Activated CD4-positive, alpha-beta T cell treated with anti-CD3 and anti-CD28 coated beads for 36 hours (primary cell): ENCODE results near the gene NOA1. TPM values are rescaled to one million over a fixed set of nuclear protein-coding genes. Genes with fewer than 3 reads are reported as not detected.

Source experiments
- ATAC-seq: fragments of 200-7000 bp; cut with Tn5 transposase; one replicate; pipeline ENCODE4 v1.10.0; 2021; ENCODE audit warnings: mild to moderate bottlenecking, moderate library complexity
- CTCF ChIA-PET: fragments of 350-600 bp; sonication (Branson Sonifier 250); formaldehyde crosslinking; loops from one replicate; lab custom pipeline; 2021; ENCODE audit warnings: antibody characterized with exemption; lab: Charles Lee
- POLR2A ChIA-PET: fragments of 350-600 bp; sonication (Branson Sonifier 250); formaldehyde crosslinking; loops from one replicate; lab custom pipeline; 2021; ENCODE audit warnings: antibody characterized with exemption, inconsistent platforms; lab: Charles Lee
- DNase-seq: peaks from one replicate; pipeline ENCODE4 v3.0.0-alpha.2; 2020
- H3K27ac Mint-ChIP-seq: one replicate; pipeline ENCODE4 v1.8.0; 2021; ENCODE audit warnings: mixed read lengths
- H3K27me3 Mint-ChIP-seq: one replicate; pipeline ENCODE4 v1.8.0; 2021; ENCODE audit warnings: mixed read lengths
- H3K36me3 Mint-ChIP-seq: one replicate; pipeline ENCODE4 v1.8.0; 2021; ENCODE audit warnings: low read depth, mixed read lengths
- H3K4me1 Mint-ChIP-seq: one replicate; pipeline ENCODE4 v1.8.0; 2021; ENCODE audit warnings: mixed read lengths
- H3K4me3 Mint-ChIP-seq: one replicate; pipeline ENCODE4 v1.8.0; 2021; ENCODE audit warnings: mild to moderate bottlenecking, moderate library complexity, mixed read lengths
- H3K9me3 Mint-ChIP-seq: one replicate; pipeline ENCODE4 v1.8.0; 2021; ENCODE audit warnings: low read depth, mixed read lengths
- intact Hi-C, 2 experiments: fragments of 100-400 bp; cut with DNase I in 1 of 2; cut with micrococcal nuclease in 1 of 2; formaldehyde crosslinking; loops; one replicate each; pipeline versions ENCODE4 v1.14.2 to v1.15.1; 2022 to 2024; cut with DNase I, micrococcal nuclease
- total RNA-seq, 2 experiments: library from RNA; stranded (reverse); gene quantifications; one replicate each; pipeline ENCODE4 v1.2.3, GENCODE V29; 2021

The NOA1 gene
- 10 to 100 TPM; 24.9 to 31.5 TPM for total RNA-seq

GRCh38 chr4:56977321-56978012, at the start of gene NOA1:
TSS of gene NOA1 (minus strand) at chr4:56977606. CDS start at chr4:56977585, 21 bp downstream.
- Mint-ChIP-seq H3K36me3 (peaks cover 62% of the 10 kb centered on the region), H3K27ac (peak within 1 kb of the TSS; percentile 97), H3K4me1 (peaks cover 51% of the 10 kb centered on the region), H3K4me3 (peak within 1 kb of the TSS; percentile 88), H3K9me3 (peaks cover 12% of the 10 kb centered on the region), H3K27me3 (no peaks in the 10 kb centered on the region)
- peak; percentile 84 for ATAC-seq
- CTCF ChIA-PET: interaction anchor here (1.0 to 2.9 kb wide), 6 partner anchors 11 to 1536 kb away, joined by 3 to 19 read pairs (median 3); partner anchors contain the start of genes PAICS and REST
- peak; percentile 98 for DNase-seq
- intact Hi-C loops: loop anchor here (1.0 to 5.0 kb wide), 14 partner anchors 68 to 1582 kb away; partner anchors contain the start of genes AASDH (in 2 of the 2), EXOC1 (in 2 of the 2), PAICS (in 2 of the 2) and CEP135 (in 1 of the 2)
- POLR2A ChIA-PET: interaction anchor here (0.8 to 4.2 kb wide), 9 partner anchors 12 to 590 kb away, joined by 3 to 28 read pairs (median 4); partner anchors contain the start of genes AASDH, PAICS, PPAT and REST

- DNase-seq: no peak
- no peak for ATAC-seq
- H3K27me3 Mint-ChIP-seq: no peaks in the 10 kb centered on the region
- ChIA-PET POLR2A (no interaction called here), CTCF (interaction anchor here (0.8 kb wide), 1 partner anchor 9 kb away, joined by 5 read pairs; no protein-coding TSS in a partner anchor)
- no peak overlapping the region for H3K4me3 Mint-ChIP-seq
- H3K36me3 Mint-ChIP-seq: peaks cover 66% of the 10 kb centered on the region
- no peaks in the 10 kb centered on the region for H3K9me3 Mint-ChIP-seq
- H3K4me1 Mint-ChIP-seq: peaks cover 4% of the 10 kb centered on the region
- peak overlapping the region; percentile 5 for H3K27ac Mint-ChIP-seq
- intact Hi-C loops: no loop called here
Measured at GRCh38 chr4:57023104-57023503, 45.7 kb upstream of the NOA1 start.

GRCh38 chr4:57020467-57021101, 43.2 kb upstream of the NOA1 start:
- ChIA-PET CTCF (no interaction called here), POLR2A (no interaction called here)
- no peaks in the 10 kb centered on the region for H3K27me3 Mint-ChIP-seq

GRCh38 chr4:57018980-57019379, 41.6 kb upstream of the NOA1 start:
- POLR2A ChIA-PET: no interaction called here
- no peak overlapping the region for H3K27ac Mint-ChIP-seq
- DNase-seq (no peak), ATAC-seq (no peak)
- CTCF ChIA-PET: no interaction called here
- H3K4me1 Mint-ChIP-seq: peaks cover 2% of the 10 kb centered on the region
- peaks cover 58% of the 10 kb centered on the region for H3K36me3 Mint-ChIP-seq
- no peaks in the 10 kb centered on the region for H3K9me3 Mint-ChIP-seq
- H3K27me3 Mint-ChIP-seq: no peaks in the 10 kb centered on the region
- no peak overlapping the region for H3K4me3 Mint-ChIP-seq
- intact Hi-C loops: no loop called here

More at GRCh38 chr4:57020467-57021101, 43.2 kb upstream of the NOA1 start:
- peak overlapping the region; percentile 45 for H3K27ac Mint-ChIP-seq
- peaks cover 2% of the 10 kb centered on the region for H3K4me1 Mint-ChIP-seq
- ATAC-seq (no peak), DNase-seq (no peak)
- H3K9me3 Mint-ChIP-seq: no peaks in the 10 kb centered on the region
- peaks cover 68% of the 10 kb centered on the region for H3K36me3 Mint-ChIP-seq
- no peak overlapping the region for H3K4me3 Mint-ChIP-seq
- intact Hi-C loops: no loop called here

- no peaks in the 10 kb centered on the region for H3K9me3 Mint-ChIP-seq
- H3K4me1 Mint-ChIP-seq: peaks cover 2% of the 10 kb centered on the region
- H3K27ac Mint-ChIP-seq: no peak overlapping the region
- H3K27me3 Mint-ChIP-seq: no peaks in the 10 kb centered on the region
- ATAC-seq: no peak
- no peak overlapping the region for H3K4me3 Mint-ChIP-seq
- peaks cover 44% of the 10 kb centered on the region for H3K36me3 Mint-ChIP-seq
- ChIA-PET POLR2A (interaction anchor here (0.6 kb wide), 1 partner anchor 568 kb away, joined by 4 read pairs; no protein-coding TSS in a partner anchor), CTCF (interaction anchor here (1.4 kb wide), 1 partner anchor 10 kb away, joined by 5 read pairs; no protein-coding TSS in a partner anchor)
- no peak for DNase-seq
- intact Hi-C loops: no loop called here
Measured at GRCh38 chr4:57013543-57014120, 36.2 kb upstream of the NOA1 start.

- no peak overlapping the region for H3K4me3 Mint-ChIP-seq
- H3K9me3 Mint-ChIP-seq: no peaks in the 10 kb centered on the region
- CTCF ChIA-PET: interaction anchor here (0.7 to 1.0 kb wide), 2 partner anchors 9 to 230 kb away, joined by 3 read pairs; no protein-coding TSS in a partner anchor
- H3K27me3 Mint-ChIP-seq: no peaks in the 10 kb centered on the region
- H3K27ac Mint-ChIP-seq: no peak overlapping the region
- peaks cover 9% of the 10 kb centered on the region for H3K4me1 Mint-ChIP-seq
- intact Hi-C loops: no loop called here
- POLR2A ChIA-PET: interaction anchor here (0.6 kb wide), 1 partner anchor 35 kb away, joined by 4 read pairs; no protein-coding TSS in a partner anchor
- H3K36me3 Mint-ChIP-seq: peaks cover 52% of the 10 kb centered on the region
- no peak for DNase-seq
- ATAC-seq: no peak
Measured at GRCh38 chr4:56999751-57000150, 22.3 kb upstream of the NOA1 start.

- H3K4me1 Mint-ChIP-seq: peaks cover 24% of the 10 kb centered on the region
- no peak overlapping the region for H3K27ac Mint-ChIP-seq
- H3K27me3 Mint-ChIP-seq: no peaks in the 10 kb centered on the region
- H3K4me3 Mint-ChIP-seq: no peak overlapping the region
- H3K9me3 Mint-ChIP-seq: no peaks in the 10 kb centered on the region
- POLR2A ChIA-PET: no interaction called here
- CTCF ChIA-PET: interaction anchor here (0.6 kb wide), 1 partner anchor 184 kb away, joined by 3 read pairs; no protein-coding TSS in a partner anchor
- no peak for DNase-seq
- no peak for ATAC-seq
- intact Hi-C loops: no loop called here
- peaks cover 63% of the 10 kb centered on the region for H3K36me3 Mint-ChIP-seq
Measured at GRCh38 chr4:56995525-56995924, 18.1 kb upstream of the NOA1 start.

GRCh38 chr4:56990109-56990905, 12.9 kb upstream of the NOA1 start:
- no peak overlapping the region for H3K4me3 Mint-ChIP-seq
- DNase-seq (no peak), ATAC-seq (no peak)
- H3K27ac Mint-ChIP-seq: peak overlapping the region; percentile 56
- H3K4me1 Mint-ChIP-seq: peaks cover 34% of the 10 kb centered on the region
- H3K27me3 Mint-ChIP-seq: no peaks in the 10 kb centered on the region
- POLR2A ChIA-PET: interaction anchor here (0.6 kb wide), 1 partner anchor 791 kb away, joined by 3 read pairs; no protein-coding TSS in a partner anchor
- intact Hi-C loops: loop anchor here in 1 of 2 experiments (5.0 kb wide), 1 partner anchor 37 kb away; no protein-coding TSS in a partner anchor
- peaks cover 74% of the 10 kb centered on the region for H3K36me3 Mint-ChIP-seq
- CTCF ChIA-PET: interaction anchor here (0.6 to 0.8 kb wide), 2 partner anchors 9 kb away, joined by 3 read pairs; no protein-coding TSS in a partner anchor
- H3K9me3 Mint-ChIP-seq: no peaks in the 10 kb centered on the region

- Mint-ChIP-seq H3K4me3 (no peak overlapping the region), H3K27me3 (no peaks in the 10 kb centered on the region), H3K27ac (no peak overlapping the region), H3K4me1 (peaks cover 48% of the 10 kb centered on the region), H3K36me3 (peaks cover 63% of the 10 kb centered on the region), H3K9me3 (no peaks in the 10 kb centered on the region)
- POLR2A ChIA-PET: no interaction called here
- ATAC-seq (no peak), DNase-seq (no peak)
- CTCF ChIA-PET: no interaction called here
- intact Hi-C loops: no loop called here
Measured at GRCh38 chr4:56986952-56987351, 9.5 kb upstream of the NOA1 start.

GRCh38 chr4:56986192-56986591, 8.8 kb upstream of the NOA1 start:
- ChIA-PET CTCF (no interaction called here), POLR2A (no interaction called here)
- DNase-seq (no peak), ATAC-seq (no peak)
- Mint-ChIP-seq H3K27me3 (no peaks in the 10 kb centered on the region), H3K9me3 (no peaks in the 10 kb centered on the region), H3K27ac (no peak overlapping the region), H3K36me3 (peaks cover 62% of the 10 kb centered on the region), H3K4me3 (no peak overlapping the region), H3K4me1 (peaks cover 49% of the 10 kb centered on the region)
- intact Hi-C loops: no loop called here
